ENCODE results near the gene TBC1D9B. TPM values are rescaled to one million over a fixed set of nuclear protein-coding genes. Genes with fewer than 3 reads are reported as not detected.
A peak's percentile ranks its signal among the peaks of the same experiment; 100 is the strongest.

TBC1D9B gene
- total and polyA plus RNA-seq, 2 of the 13 experiments (the other 11 are each of a cell fraction or from before 2014, with no cell fraction given): 35.0 to 50.0 TPM

DNA sequence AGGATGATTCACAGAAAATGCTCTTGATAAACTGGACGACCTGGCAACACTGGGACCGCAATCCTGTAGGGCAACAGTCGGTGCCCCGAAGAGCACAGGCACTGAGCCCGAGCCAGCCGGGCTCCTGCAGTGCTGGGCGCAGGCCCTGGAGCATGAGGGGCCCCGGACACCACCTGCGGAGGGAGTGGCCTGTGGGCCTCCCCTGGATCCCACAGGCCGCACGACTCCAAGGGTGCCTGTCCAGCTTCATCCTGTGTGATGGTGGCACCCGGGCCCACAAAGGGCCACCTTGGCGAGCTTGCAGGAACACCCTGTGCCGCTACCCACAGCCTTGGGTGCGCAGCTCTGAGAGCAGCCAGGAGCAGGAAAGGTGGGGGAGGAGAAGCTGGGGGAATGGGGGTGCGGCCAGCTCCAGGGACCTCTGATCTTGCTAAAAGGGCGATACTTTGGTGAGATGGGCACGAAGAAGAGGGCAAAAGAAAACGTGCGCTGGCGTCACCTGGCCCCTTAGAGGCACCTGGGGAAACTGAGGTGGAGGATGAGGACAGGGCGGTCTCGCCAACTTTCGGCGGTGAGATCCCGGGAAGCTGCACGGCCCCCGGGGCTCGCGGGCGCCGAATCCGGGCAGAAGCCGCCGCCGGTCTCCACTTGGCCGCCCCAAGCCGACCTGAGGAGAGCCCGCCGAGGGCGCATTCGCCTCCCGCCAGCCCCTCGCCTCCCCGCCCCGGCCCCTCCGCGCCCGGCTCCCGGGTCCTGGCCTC lies 722 bp downstream of the TBC1D9B start (continued):
- TF ChIP-seq, protein P1, sequence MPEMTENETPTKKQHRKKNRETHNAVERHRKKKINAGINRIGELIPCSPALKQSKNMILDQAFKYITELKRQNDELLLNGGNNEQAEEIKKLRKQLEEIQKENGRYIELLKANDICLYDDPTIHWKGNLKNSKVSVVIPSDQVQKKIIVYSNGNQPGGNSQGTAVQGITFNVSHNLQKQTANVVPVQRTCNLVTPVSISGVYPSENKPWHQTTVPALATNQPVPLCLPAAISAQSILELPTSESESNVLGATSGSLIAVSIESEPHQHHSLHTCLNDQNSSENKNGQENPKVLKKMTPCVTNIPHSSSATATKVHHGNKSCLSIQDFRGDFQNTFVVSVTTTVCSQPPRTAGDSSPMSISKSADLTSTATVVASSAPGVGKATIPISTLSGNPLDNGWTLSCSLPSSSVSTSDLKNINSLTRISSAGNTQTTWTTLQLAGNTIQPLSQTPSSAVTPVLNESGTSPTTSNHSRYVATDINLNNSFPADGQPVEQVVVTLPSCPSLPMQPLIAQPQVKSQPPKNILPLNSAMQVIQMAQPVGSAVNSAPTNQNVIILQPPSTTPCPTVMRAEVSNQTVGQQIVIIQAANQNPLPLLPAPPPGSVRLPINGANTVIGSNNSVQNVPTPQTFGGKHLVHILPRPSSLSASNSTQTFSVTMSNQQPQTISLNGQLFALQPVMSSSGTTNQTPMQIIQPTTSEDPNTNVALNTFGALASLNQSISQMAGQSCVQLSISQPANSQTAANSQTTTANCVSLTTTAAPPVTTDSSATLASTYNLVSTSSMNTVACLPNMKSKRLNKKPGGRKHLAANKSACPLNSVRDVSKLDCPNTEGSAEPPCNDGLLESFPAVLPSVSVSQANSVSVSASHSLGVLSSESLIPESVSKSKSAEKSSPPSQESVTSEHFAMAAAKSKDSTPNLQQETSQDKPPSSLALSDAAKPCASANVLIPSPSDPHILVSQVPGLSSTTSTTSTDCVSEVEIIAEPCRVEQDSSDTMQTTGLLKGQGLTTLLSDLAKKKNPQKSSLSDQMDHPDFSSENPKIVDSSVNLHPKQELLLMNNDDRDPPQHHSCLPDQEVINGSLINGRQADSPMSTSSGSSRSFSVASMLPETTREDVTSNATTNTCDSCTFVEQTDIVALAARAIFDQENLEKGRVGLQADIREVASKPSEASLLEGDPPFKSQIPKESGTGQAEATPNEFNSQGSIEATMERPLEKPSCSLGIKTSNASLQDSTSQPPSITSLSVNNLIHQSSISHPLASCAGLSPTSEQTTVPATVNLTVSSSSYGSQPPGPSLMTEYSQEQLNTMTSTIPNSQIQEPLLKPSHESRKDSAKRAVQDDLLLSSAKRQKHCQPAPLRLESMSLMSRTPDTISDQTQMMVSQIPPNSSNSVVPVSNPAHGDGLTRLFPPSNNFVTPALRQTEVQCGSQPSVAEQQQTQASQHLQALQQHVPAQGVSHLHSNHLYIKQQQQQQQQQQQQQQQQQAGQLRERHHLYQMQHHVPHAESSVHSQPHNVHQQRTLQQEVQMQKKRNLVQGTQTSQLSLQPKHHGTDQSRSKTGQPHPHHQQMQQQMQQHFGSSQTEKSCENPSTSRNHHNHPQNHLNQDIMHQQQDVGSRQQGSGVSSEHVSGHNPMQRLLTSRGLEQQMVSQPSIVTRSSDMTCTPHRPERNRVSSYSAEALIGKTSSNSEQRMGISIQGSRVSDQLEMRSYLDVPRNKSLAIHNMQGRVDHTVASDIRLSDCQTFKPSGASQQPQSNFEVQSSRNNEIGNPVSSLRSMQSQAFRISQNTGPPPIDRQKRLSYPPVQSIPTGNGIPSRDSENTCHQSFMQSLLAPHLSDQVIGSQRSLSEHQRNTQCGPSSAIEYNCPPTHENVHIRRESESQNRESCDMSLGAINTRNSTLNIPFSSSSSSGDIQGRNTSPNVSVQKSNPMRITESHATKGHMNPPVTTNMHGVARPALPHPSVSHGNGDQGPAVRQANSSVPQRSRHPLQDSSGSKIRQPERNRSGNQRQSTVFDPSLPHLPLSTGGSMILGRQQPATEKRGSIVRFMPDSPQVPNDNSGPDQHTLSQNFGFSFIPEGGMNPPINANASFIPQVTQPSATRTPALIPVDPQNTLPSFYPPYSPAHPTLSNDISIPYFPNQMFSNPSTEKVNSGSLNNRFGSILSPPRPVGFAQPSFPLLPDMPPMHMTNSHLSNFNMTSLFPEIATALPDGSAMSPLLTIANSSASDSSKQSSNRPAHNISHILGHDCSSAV (CRISPR knock-in tag; IDR thresholded peaks at IDR 0.05; ENCODE audit: borderline replicate concordance): no peak
- TF ChIP-seq, protein P2, sequence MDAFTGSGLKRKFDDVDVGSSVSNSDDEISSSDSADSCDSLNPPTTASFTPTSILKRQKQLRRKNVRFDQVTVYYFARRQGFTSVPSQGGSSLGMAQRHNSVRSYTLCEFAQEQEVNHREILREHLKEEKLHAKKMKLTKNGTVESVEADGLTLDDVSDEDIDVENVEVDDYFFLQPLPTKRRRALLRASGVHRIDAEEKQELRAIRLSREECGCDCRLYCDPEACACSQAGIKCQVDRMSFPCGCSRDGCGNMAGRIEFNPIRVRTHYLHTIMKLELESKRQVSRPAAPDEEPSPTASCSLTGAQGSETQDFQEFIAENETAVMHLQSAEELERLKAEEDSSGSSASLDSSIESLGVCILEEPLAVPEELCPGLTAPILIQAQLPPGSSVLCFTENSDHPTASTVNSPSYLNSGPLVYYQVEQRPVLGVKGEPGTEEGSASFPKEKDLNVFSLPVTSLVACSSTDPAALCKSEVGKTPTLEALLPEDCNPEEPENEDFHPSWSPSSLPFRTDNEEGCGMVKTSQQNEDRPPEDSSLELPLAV (CRISPR knock-in tag; conservative IDR thresholded peaks at IDR 0.05; ENCODE audit: low read depth): no peak
- peak; percentile 36 for TF ChIP-seq RBM39 (IDR thresholded peaks at IDR 0.05; ENCODE audit: low read depth, low read length, poor library complexity, severe bottlenecking)
- TF ChIP-seq ZNF562 (CRISPR knock-in tag; IDR thresholded peaks at IDR 0.05; ENCODE audit: borderline replicate concordance): no peak
- no peak for TF ChIP-seq NR3C1 (CRISPR knock-in tag; IDR thresholded peaks at IDR 0.05)
- TF ChIP-seq, protein P3, sequence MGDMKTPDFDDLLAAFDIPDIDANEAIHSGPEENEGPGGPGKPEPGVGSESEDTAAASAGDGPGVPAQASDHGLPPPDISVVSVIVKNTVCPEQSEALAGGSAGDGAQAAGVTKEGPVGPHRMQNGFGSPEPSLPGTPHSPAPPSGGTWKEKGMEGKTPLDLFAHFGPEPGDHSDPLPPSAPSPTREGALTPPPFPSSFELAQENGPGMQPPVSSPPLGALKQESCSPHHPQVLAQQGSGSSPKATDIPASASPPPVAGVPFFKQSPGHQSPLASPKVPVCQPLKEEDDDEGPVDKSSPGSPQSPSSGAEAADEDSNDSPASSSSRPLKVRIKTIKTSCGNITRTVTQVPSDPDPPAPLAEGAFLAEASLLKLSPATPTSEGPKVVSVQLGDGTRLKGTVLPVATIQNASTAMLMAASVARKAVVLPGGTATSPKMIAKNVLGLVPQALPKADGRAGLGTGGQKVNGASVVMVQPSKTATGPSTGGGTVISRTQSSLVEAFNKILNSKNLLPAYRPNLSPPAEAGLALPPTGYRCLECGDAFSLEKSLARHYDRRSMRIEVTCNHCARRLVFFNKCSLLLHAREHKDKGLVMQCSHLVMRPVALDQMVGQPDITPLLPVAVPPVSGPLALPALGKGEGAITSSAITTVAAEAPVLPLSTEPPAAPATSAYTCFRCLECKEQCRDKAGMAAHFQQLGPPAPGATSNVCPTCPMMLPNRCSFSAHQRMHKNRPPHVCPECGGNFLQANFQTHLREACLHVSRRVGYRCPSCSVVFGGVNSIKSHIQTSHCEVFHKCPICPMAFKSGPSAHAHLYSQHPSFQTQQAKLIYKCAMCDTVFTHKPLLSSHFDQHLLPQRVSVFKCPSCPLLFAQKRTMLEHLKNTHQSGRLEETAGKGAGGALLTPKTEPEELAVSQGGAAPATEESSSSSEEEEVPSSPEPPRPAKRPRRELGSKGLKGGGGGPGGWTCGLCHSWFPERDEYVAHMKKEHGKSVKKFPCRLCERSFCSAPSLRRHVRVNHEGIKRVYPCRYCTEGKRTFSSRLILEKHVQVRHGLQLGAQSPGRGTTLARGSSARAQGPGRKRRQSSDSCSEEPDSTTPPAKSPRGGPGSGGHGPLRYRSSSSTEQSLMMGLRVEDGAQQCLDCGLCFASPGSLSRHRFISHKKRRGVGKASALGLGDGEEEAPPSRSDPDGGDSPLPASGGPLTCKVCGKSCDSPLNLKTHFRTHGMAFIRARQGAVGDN (CRISPR knock-in tag; IDR thresholded peaks at IDR 0.05): peak; percentile 77
- no peak for TF ChIP-seq ZNF598 (CRISPR knock-in tag; IDR thresholded peaks at IDR 0.05; ENCODE audit: borderline replicate concordance)
- TF ChIP-seq TCF7 (IDR thresholded peaks at IDR 0.05; ENCODE audit: low read depth): no peak
- TF ChIP-seq BRD4 (CRISPR knock-in tag; IDR thresholded peaks at IDR 0.05): no peak
- no peak; the same call in 1 of the 2 replicates for TF ChIP-seq IRF2 (CRISPR knock-in tag; IDR thresholded peaks at IDR 0.05)
- 0 out of 2 replicates have a peak, but pooled peaks have one; percentile 21 for TF ChIP-seq POGZ (CRISPR knock-in tag; IDR thresholded peaks at IDR 0.05)
- TF ChIP-seq, protein P4, sequence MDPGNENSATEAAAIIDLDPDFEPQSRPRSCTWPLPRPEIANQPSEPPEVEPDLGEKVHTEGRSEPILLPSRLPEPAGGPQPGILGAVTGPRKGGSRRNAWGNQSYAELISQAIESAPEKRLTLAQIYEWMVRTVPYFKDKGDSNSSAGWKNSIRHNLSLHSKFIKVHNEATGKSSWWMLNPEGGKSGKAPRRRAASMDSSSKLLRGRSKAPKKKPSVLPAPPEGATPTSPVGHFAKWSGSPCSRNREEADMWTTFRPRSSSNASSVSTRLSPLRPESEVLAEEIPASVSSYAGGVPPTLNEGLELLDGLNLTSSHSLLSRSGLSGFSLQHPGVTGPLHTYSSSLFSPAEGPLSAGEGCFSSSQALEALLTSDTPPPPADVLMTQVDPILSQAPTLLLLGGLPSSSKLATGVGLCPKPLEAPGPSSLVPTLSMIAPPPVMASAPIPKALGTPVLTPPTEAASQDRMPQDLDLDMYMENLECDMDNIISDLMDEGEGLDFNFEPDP (CRISPR knock-in tag; conservative IDR thresholded peaks at IDR 0.05): no peak
- 0 out of 2 replicates have a peak, but pooled peaks have one; percentile 57 for TF ChIP-seq HIVEP1 (CRISPR knock-in tag; IDR thresholded peaks at IDR 0.05)

Data from HepG2 (cell line).